NB4 (cell line): ENCODE results near the gene PLEKHG1.

Experiments used
- MYC ChIP-seq: IDR thresholded peaks from 2 replicates; pipeline ENCODE4 v1.6.1; 2011; ENCODE audit warnings: low read depth, low read length
- POLR2A ChIP-seq: IDR thresholded peaks from 2 replicates; pipeline ENCODE4 v1.6.1; 2011; ENCODE audit warnings: mild to moderate bottlenecking; ENCODE audit not compliant: insufficient read length; ENCODE audit errors: extremely low read depth
- TF ChIP-seq, protein P1 (sequence below): IDR thresholded peaks from one replicate; pipeline ENCODE4 v1.5.1; 2012; ENCODE audit warnings: low read depth, low read length

DNA sequence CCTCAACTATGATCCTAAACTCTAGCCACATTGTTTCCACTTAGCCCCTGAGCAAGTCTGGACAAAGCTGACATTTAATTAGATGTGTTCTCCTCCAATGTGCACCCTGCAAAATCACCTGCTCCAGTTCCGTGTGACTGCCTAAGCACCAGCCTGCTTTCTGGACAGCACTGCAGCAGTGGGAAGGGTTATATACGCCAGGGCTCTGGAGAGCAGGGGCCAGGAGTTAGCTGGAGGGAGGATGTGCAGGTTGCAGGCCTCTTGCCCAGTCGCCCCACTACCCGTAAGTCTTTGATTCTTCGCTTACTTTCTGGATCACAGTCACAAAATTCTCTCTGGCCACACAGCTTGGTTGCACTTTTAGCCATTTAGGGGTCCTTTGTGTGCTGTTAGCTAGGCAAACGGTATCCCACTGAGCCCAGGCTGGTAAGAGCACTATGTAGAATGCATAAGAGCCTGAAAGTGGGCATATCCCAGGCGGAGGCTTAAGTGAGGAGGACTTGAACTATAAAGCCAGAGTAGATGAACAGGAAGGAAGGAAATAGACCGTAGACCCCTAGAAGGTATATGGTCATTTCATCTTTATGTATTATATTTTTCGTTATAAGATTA, 10.7 kb upstream of the PLEKHG1 start:
- TF ChIP-seq, protein P1, sequence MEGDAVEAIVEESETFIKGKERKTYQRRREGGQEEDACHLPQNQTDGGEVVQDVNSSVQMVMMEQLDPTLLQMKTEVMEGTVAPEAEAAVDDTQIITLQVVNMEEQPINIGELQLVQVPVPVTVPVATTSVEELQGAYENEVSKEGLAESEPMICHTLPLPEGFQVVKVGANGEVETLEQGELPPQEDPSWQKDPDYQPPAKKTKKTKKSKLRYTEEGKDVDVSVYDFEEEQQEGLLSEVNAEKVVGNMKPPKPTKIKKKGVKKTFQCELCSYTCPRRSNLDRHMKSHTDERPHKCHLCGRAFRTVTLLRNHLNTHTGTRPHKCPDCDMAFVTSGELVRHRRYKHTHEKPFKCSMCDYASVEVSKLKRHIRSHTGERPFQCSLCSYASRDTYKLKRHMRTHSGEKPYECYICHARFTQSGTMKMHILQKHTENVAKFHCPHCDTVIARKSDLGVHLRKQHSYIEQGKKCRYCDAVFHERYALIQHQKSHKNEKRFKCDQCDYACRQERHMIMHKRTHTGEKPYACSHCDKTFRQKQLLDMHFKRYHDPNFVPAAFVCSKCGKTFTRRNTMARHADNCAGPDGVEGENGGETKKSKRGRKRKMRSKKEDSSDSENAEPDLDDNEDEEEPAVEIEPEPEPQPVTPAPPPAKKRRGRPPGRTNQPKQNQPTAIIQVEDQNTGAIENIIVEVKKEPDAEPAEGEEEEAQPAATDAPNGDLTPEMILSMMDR = no peak
- no peak for TF ChIP-seq POLR2A
- no peak for TF ChIP-seq MYC
